GM18858 (cell line): Measurements from ENCODE around the gene SOX9.

ENCODE experiments used
- ATAC-seq: cut with Tn5 transposase; IDR thresholded peaks from one replicate; pipeline ENCODE4 v1.9.1; 2021; ENCODE audit not compliant: unreplicated experiment

SOX9 gene

DNA sequence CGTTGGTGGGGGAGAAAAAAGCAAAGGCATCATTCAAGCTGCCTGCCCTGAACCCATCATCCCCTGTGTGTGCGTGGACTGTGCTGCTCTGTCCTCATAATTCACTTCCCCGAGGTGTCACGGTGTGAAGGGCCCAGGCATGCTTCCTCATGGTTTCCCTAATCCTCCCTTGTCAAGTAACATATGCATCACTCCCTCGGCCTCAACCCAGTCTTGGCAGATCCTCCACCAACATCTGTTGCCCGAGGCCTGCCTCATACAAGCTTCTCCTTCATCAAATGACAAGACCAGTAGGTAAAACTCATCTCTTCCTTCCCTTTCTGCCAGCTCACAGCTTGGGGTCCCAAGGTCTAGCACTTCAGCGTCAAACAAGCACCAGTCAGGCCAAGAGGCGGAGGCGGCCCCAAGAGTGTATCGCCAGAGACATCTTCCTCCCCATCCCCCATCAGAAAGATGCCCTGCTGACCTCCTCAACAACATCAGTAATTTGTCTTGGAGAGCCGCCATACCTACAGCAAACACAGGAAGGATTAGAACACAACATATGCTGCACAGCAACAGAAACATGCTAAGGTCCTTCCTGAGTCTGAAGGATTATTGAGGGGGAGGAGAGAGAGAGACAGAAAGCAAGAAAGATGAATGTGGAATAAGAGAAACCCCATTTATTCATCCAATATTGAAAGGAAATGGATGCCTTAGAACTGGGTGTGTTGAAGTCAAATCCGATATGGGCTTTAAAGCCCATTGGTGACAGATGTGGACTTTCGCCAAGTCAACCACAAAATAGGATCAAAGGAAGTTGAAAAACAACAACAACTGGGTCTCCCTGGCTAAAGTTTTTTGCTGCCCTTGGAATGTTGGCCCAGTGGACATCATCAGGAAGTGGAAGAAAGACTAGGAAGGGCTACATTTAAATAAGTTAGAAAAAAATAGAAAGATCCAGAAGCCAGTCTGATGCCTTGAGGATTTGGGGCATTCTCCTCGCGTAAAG, 38.4 kb downstream of the SOX9 start:
- ATAC-seq: no peak

DNA sequence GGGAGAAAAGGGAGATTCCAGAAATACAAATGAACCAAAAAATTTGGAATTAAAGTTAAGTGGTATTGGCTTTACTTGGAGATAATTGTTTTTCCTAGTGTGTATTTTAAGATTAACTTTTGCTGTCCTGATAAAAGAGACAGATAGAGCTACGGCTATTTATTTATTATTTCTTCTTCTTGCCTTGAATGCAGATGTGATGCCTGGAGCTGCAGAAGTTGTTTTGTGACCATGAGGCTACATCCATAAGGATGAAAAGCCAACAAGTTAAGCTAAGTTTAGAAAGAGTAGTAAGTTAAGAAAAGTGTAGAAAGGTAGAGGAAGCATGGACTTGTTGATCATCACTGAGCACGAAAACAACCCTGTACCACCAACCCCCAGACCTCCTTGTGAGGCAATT, 41.7 kb downstream of the SOX9 start:
- ATAC-seq: no peak

GRCh38 chr17:72163474-72163873, 42.7 kb downstream of the SOX9 start:
- ATAC-seq: no peak

DNA sequence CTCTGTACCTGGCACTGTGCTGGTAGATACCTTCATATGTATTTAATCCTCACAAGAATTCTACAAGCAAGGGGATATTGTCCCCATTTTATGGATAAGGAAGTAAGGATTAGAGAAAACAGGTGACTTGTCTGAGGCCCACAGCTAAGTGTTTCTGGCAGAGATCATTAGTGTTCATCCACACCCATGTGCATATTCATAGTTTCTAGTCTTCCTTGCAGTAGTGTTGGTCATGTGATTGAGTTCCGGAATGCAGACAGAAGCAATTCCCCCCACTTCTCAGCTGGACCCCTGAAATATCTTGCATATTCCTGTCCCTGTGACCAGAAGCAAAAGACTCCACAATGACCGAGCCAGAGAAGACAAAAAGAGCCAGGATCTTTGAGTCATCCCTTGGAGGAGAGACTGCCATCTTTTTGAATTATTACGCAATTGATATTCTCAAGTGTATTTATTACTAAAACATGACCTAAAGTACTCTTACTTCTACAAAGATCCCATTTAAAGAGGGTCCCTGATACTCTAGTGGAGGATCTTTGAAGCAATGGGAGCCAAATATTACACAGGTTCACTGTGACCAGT, 43.4 kb downstream of the SOX9 start:
- ATAC-seq: no peak

- no peak for ATAC-seq
These were observed 44.5 kb downstream of the SOX9 start for GRCh38 chr17:72165192-72165866.

DNA sequence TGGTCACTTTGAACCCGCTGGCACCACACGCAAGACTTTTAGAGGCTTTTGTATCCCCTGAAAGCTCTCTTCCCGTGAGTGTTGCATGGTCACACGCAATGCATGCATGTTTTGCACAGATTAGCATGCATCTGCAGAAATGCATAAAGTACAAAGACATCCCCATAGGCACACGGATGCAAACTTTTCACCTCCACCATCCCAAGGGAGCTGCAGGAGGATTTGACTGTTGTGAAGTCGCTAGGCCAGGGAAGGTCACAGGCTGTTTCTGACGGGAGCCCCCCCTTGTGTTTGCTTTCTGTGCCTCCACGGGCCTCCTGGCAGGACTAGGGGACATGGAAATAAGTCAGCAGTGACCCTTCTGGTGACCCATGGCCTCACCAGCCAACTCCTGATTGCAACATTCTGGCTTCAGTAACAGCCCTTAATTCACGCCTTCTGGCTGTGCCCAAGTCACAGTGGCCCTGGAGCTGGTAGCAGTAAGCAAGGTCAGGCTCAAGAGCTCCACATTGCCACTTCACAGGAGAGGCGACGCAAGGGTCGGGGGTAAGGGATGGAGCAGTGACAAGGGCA, 45.1 kb downstream of the SOX9 start:
- no peak for ATAC-seq

- no peak for ATAC-seq
These were observed 46.8 kb downstream of the SOX9 start for GRCh38 chr17:72167593-72167992.

GRCh38 chr17:72169823-72170222, 49.0 kb downstream of the SOX9 start:
- no peak for ATAC-seq

DNA sequence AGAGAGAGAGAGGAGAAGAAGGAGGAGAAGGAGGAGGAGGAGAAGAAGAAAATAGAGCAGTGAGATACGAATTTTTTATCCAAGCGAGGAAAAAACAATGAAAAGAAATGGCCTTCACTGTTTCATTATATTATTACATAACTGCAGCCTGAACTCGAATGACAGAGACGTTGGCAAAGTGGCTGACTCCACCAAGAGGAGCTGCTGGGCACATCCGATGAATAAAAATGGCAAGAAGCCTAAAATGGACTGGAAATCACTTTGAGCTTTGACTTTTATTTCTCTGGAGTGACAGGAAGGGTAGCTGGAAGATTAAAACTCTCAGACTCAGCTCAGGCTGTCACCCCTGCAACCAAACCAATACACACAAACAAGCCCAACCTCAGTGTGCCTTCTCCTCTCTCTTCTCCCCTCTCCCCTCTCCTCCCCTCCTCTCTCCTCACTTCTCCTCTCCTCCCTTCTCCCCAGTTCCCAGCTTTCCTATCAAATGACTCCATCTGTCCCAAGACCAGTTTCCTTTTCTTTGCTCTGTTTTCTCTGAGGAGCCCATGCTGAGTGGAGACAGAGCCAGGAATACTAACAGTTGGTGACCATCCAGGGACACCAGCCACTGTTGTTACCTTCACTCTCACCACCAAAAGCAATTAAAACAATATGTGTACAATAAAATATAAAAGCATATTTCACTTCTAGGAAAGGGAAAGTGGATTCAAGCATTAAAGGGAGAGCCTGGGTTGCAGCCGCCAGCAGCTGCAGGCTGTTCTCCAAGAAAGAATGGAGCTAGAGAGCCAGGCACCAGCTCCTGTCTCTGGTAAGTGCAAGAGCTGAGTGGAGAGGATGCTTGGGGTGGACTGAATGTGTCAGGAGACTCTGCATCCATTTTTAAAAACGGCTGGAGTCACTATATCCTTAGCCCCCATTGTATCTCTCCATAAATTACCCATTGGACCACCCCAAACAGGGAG, 51.2 kb downstream of the SOX9 start:
- no peak for ATAC-seq

DNA sequence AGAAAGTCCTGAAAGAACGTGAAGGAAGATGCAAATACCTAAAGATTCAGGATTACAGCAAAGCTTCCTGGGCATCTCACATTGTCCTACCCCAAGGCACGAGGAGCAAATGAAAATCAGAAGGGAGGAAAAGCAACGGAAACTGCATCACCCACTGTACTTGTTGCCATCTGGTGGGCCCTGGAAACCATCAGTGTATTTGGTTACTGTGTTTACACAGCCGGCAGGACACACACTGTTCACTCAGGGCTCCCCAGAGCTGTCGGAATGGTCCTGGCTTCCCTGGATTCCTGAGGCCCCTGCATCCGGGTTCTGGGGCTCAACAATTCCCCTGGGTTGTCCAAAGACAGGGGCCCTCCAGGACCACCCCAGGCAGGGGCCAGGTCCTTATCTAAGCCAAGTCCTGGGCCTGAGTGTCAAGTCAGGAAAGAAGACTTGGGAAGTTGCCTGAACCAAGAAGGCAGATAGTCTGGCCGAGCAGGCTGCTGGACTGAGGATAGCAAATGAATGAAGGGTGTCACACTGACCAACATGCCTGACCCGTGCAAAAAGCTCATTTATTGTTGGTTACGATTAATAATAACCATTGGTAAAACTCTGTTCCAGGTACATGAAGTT, 52.8 kb downstream of the SOX9 start:
- ATAC-seq: no peak

GRCh38 chr17:72175263-72175662, 54.4 kb downstream of the SOX9 start:
- ATAC-seq: no peak
